ENCODE data around the gene WDR20. TPM values are rescaled to one million over a fixed set of nuclear protein-coding genes. Genes with fewer than 3 reads are reported as not detected.

Gene WDR20
- total RNA-seq, 4 donors from 2014 or later: 27.3 to 39.4 (median 33.0) TPM

DNA sequence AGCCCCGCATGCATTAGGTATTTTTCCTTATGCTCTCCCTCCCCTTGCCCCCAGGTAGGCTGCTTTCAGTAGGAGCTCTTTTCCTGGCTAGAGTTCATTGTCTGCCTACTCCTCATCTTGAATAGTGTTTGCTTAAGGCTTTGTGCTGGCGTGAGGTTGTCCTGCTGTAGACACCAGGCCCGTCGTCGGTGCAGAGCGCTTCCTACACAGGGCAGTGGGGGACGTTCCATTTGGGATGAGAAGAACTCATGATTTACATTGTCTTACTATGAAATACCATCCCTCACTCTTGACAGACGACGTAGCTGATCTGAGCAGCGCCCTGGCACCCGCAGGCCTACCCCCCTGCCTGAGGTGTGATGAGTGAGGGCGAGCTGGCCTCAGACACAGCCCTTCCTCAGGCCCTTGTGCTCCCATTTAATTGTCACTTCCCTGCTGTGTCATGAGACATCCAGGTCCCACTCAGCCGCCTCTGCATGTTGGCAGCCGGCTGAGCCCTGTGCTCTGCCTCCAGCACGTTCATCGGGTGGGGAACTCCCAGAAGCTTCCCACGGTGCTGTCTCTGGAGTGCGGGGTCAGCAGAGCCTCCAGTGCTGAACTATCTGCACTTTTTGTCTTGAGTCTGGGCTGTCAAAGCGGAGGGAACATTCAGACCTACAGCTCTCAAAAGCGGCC, 76.0 kb downstream of the WDR20 start:
- DNase-seq (ENCODE audit: low spot score in 2 of 2): no peak
- Histone ChIP-seq H3K27ac (no peak overlapping the region), H3K36me3 (peaks cover 25% of the 10 kb centered on the region), H3K4me3 (no peak overlapping the region), H3K4me1 (peaks cover 11% of the 10 kb centered on the region), H3K27me3 (no peaks in the 10 kb centered on the region), H3K9me3 (no peaks in the 10 kb centered on the region)
- 80% methylated on average over 19 of the region's 20 CpGs for WGBS
- TF ChIP-seq, protein P1, sequence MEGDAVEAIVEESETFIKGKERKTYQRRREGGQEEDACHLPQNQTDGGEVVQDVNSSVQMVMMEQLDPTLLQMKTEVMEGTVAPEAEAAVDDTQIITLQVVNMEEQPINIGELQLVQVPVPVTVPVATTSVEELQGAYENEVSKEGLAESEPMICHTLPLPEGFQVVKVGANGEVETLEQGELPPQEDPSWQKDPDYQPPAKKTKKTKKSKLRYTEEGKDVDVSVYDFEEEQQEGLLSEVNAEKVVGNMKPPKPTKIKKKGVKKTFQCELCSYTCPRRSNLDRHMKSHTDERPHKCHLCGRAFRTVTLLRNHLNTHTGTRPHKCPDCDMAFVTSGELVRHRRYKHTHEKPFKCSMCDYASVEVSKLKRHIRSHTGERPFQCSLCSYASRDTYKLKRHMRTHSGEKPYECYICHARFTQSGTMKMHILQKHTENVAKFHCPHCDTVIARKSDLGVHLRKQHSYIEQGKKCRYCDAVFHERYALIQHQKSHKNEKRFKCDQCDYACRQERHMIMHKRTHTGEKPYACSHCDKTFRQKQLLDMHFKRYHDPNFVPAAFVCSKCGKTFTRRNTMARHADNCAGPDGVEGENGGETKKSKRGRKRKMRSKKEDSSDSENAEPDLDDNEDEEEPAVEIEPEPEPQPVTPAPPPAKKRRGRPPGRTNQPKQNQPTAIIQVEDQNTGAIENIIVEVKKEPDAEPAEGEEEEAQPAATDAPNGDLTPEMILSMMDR (IDR thresholded peaks at IDR 0.05): no peak
- no peak for TF ChIP-seq EP300 (IDR thresholded peaks at IDR 0.05)
- no peak for TF ChIP-seq POLR2AphosphoS5 (IDR thresholded peaks at IDR 0.05)
- TF ChIP-seq POLR2A (IDR thresholded peaks at IDR 0.05): no peak

DNA sequence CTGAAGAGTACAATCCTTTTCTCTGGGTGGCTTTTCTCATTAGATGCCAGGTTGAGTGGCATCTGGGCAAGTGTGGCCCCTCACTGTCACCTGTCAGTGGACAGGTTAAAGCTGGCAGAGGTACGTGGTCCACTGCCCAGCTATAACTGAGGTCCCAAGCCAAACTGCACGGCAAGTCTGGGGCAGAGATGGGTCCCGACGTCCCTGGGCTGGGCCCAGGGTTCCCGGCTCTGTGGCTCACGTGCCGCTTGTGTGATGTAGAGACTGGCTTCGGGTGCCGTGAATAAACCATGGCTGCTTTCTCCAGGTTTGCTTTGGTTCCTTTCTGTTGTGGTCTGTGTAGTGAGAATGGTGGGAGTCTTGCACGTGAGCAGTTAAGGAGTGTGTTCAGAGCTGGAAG, 77.7 kb downstream of the WDR20 start:
- no peak for DNase-seq (ENCODE audit: low spot score in 2 of 2)
- Histone ChIP-seq H3K4me1 (peaks cover 18% of the 10 kb centered on the region), H3K4me3 (no peak overlapping the region), H3K36me3 (peaks cover 13% of the 10 kb centered on the region), H3K27ac (no peak overlapping the region), H3K9me3 (no peaks in the 10 kb centered on the region), H3K27me3 (no peaks in the 10 kb centered on the region)
- WGBS: 99% methylated on average over 10 of the region's 10 CpGs
- TF ChIP-seq, protein P1 (IDR thresholded peaks at IDR 0.05): no peak
- no peak for TF ChIP-seq POLR2A (IDR thresholded peaks at IDR 0.05)
- TF ChIP-seq POLR2AphosphoS5 (IDR thresholded peaks at IDR 0.05): no peak
- TF ChIP-seq EP300 (IDR thresholded peaks at IDR 0.05): no peak

DNA sequence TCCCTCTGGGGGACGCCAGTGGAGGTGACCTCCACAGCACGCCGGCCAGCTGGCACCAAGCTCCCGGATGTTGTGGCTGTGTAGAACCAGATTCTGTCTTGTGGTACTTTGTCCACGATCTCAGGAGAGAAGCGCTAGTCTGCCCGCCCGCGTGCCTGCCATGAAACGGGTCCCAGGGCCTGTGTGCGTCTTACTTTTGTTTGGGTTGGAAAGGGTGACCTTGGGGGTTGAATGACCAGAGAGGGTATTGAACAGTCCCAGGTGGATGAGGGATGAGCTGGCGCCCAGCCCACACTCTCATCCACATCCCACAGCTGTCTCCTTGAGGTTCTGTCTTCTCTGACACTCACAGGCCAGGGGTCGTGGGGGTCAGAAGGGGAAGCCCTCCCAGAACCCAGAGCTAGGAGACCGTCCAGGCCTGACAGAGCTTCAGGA, 78.3 kb downstream of the WDR20 start:
- no peak overlapping the region for H3K4me3 ChIP-seq
- peaks cover 9% of the 10 kb centered on the region for H3K36me3 ChIP-seq
- no peaks in the 10 kb centered on the region for H3K9me3 ChIP-seq
- DNase-seq (ENCODE audit: low spot score in 2 of 2): no peak
- H3K27me3 ChIP-seq: no peaks in the 10 kb centered on the region
- TF ChIP-seq EP300 (IDR thresholded peaks at IDR 0.05) (no peak), POLR2AphosphoS5 (IDR thresholded peaks at IDR 0.05) (no peak), POLR2A (IDR thresholded peaks at IDR 0.05) (no peak)
- TF ChIP-seq, protein P1 (IDR thresholded peaks at IDR 0.05): no peak
- WGBS: 85% methylated on average over 5 of the region's 14 CpGs
- peaks cover 18% of the 10 kb centered on the region for H3K4me1 ChIP-seq
- H3K27ac ChIP-seq: no peak overlapping the region

DNA sequence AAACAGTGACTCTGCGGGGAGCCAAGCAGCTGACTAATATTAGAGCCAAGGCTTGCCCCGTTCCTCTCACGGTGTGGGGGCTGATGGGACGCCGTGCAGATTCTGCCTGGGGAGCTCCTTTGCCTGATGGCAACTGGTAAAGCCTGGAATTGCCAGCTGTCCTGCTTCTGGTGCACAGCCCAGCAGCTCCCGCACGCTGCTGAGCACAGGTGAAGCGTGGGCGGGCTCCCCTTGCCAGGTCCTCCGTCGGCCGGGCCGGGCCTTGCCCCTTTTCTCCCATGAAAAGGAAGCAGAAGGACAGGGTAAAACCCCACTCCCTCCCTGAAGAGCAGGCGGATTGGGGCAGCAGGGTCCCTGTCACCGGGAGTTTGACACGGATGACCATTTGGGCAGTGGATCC, 79.0 kb downstream of the WDR20 start:
- DNase-seq (ENCODE audit: low spot score in 2 of 2): no peak
- Histone ChIP-seq H3K36me3 (peaks cover 10% of the 10 kb centered on the region), H3K9me3 (no peaks in the 10 kb centered on the region), H3K27ac (no peak overlapping the region), H3K4me1 (peaks cover 18% of the 10 kb centered on the region), H3K4me3 (no peak overlapping the region), H3K27me3 (no peaks in the 10 kb centered on the region)
- no peak for TF ChIP-seq POLR2A (IDR thresholded peaks at IDR 0.05)
- 88% methylated on average over 7 of the region's 16 CpGs for WGBS

DNA sequence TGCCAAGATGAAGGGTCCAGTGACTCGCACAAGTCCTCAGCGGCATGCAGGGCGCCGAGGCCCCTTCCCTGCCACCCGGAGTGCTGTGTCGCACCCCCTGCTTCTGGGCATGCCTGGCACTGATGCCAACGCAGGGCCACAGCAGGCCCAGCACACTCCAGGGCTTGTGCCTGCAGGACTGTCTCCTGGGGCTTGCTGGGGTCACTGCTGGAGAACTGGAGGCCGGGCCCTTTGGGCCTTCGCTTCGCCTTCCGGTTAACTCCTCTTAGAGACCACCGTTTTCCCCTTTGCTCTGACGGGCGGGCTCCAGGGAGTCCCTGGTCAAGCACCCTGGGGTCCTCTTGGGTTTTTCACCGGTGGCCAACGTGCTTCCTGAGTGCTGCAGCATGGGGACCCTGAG, 79.6 kb downstream of the WDR20 start:
- Histone ChIP-seq H3K27me3 (no peaks in the 10 kb centered on the region), H3K27ac (no peak overlapping the region), H3K4me3 (no peak overlapping the region), H3K4me1 (peaks cover 18% of the 10 kb centered on the region), H3K9me3 (no peaks in the 10 kb centered on the region), H3K36me3 (peaks cover 8% of the 10 kb centered on the region)
- TF ChIP-seq, protein P1 (IDR thresholded peaks at IDR 0.05): no peak
- TF ChIP-seq POLR2AphosphoS5 (IDR thresholded peaks at IDR 0.05) (no peak), POLR2A (IDR thresholded peaks at IDR 0.05) (no peak), EP300 (IDR thresholded peaks at IDR 0.05) (no peak)
- WGBS: 99% methylated on average over 14 of the region's 16 CpGs
- no peak for DNase-seq (ENCODE audit: low spot score in 2 of 2)

Data from suprapubic skin (tissue), 4 donors.